Uterus (tissue), 4 donors: ENCODE data around the gene ZNF740. TPM values are rescaled to one million over a fixed set of nuclear protein-coding genes. Genes with fewer than 3 reads are reported as not detected.

ENCODE experiments used
- DNase-seq, 2 donors: peaks; one replicate each; pipeline ENCODE4 v3.0.0-alpha.2; 2019 to 2020
- H3K27ac ChIP-seq, 2 donors: fragments of 200-600 bp; sonication (generic); 1 replicate in 1 of 2; 2 replicates in 1 of 2; pipeline ENCODE4 v1.5.1; 2016 to 2018
- H3K27me3 ChIP-seq, 2 donors: fragments of 200-600 bp; sonication (generic); one replicate each; pipeline ENCODE4 v1.5.1; 2018 to 2019; ENCODE audit warnings: control low read depth in 1 of 2
- H3K36me3 ChIP-seq, 2 donors: fragments of 200-600 bp; sonication (generic); one replicate each; pipeline ENCODE4 v1.5.1; 2019; ENCODE audit warnings: control low read depth in 1 of 2
- H3K4me1 ChIP-seq, 2 donors: fragments of 200-600 bp; sonication (generic); one replicate each; pipeline ENCODE4 v1.5.1; 2018 to 2019; ENCODE audit warnings: control low read depth in 1 of 2
- H3K4me3 ChIP-seq, 2 donors: fragments of 200-600 bp; sonication (generic); 1 replicate in 1 of 2; 2 replicates in 1 of 2; pipeline ENCODE4 v1.5.1; 2018 to 2019; ENCODE audit warnings: mild to moderate bottlenecking in 1 of 2
- H3K9me3 ChIP-seq, 2 donors: fragments of 200-600 bp; sonication (generic); one replicate each; pipeline ENCODE4 v1.5.1; 2019; ENCODE audit warnings: control low read depth in 1 of 2
- CTCF ChIP-seq, 4 experiments: fragments of 200-600 bp in 2 of 4; fragments of 450-650 bp in 2 of 4; sonication (generic) in 2 of 4; IDR thresholded peaks; one replicate each; pipeline ENCODE4 v1.5.1; 2016 to 2019; ENCODE audit warnings: antibody characterized with exemption in 4 of 4, mild to moderate bottlenecking in 2 of 4, moderate library complexity in 1 of 4
- POLR2A ChIP-seq, 2 donors: fragments of 450-650 bp; IDR thresholded peaks; one replicate each; pipeline ENCODE4 v1.6.1; 2016; ENCODE audit warnings: antibody characterized with exemption in 2 of 2, mild to moderate bottlenecking in 1 of 2, moderate library complexity in 1 of 2
- intact Hi-C: fragments of 100-400 bp; cut with DNase I; formaldehyde crosslinking; loops from one replicate; pipeline ENCODE4 v1.15.1; 2023; ENCODE audit warnings: low total_unique reads
- total RNA-seq, 4 donors: library from RNA; depleted of rRNA in 3 of 4; stranded (reverse); fragments of >200 nt in 3 of 4; gene quantifications; one replicate each; pipeline versions ENCODE4 v1.1.0 to v1.2.4, GENCODE V29; 2014 to 2023
- donor health status: DM: yes; HTN: yes; CAD: no.

Gene ZNF740
- total RNA-seq, 4 donors from 2014 or later = 7.7 to 55.5 (median 25.9) TPM

- no peaks in the 10 kb centered on the region for H3K27me3 ChIP-seq
- intact Hi-C loops = no loop called here
- DNase-seq = no peak
- no peak overlapping the region for H3K4me3 ChIP-seq
- H3K27ac ChIP-seq = peak overlapping the region in 1 of 2 donors; percentile 90
- no peaks in the 10 kb centered on the region for H3K9me3 ChIP-seq
- no peak for TF ChIP-seq POLR2A (IDR thresholded peaks at IDR 0.05)
- no peaks in the 10 kb centered on the region for H3K36me3 ChIP-seq
- peaks cover 0 to 14% of the 10 kb centered on the region in 2 donors for H3K4me1 ChIP-seq
These were observed 49.8 kb downstream of the ZNF740 start for GRCh38 chr12:53230108-53230845.

GRCh38 chr12:53231671-53231920 is 51.1 kb downstream of the ZNF740 start:
- intact Hi-C loops = no loop called here
- Histone ChIP-seq H3K9me3 (no peaks in the 10 kb centered on the region), H3K4me1 (peaks cover 0 to 14% of the 10 kb centered on the region in 2 donors), H3K27me3 (no peaks in the 10 kb centered on the region), H3K27ac (peak overlapping the region; percentile 89 to 90), H3K36me3 (no peaks in the 10 kb centered on the region), H3K4me3 (peak overlapping the region; percentile 56 to 58)
- no peak for DNase-seq
- no peak for TF ChIP-seq CTCF (IDR thresholded peaks at IDR 0.05)
- TF ChIP-seq POLR2A (IDR thresholded peaks at IDR 0.05) = peak in 1 of 2 donors; percentile 21

- Histone ChIP-seq H3K27me3 (no peaks in the 10 kb centered on the region), H3K36me3 (no peaks in the 10 kb centered on the region), H3K27ac (peak within 1 kb of the TSS; percentile 89 to 90), H3K4me3 (peak within 1 kb of the TSS; percentile 56 to 58), H3K4me1 (peaks cover 0 to 14% of the 10 kb centered on the region in 2 donors), H3K9me3 (no peaks in the 10 kb centered on the region)
- TF ChIP-seq POLR2A (IDR thresholded peaks at IDR 0.05) = peak in 1 of 2 donors; percentile 11
- TF ChIP-seq CTCF (IDR thresholded peaks at IDR 0.05) = no peak
- intact Hi-C loops = no loop called here
- DNase-seq = peak; percentile 66 to 70
These were observed 51.6 kb downstream of the ZNF740 start, which contains the start of gene RARG for GRCh38 chr12:53231921-53232645. Gene RARG, minus strand, starts transcription at chr12:53232209. Its CDS starts 4,664 bp downstream, at chr12:53227545.

GRCh38 chr12:53232646-53233461 is 52.3 kb downstream of the ZNF740 start:
- Histone ChIP-seq H3K9me3 (no peaks in the 10 kb centered on the region), H3K27ac (peak overlapping the region; percentile 89 to 90), H3K4me3 (peak overlapping the region; percentile 56 to 58), H3K36me3 (no peaks in the 10 kb centered on the region), H3K27me3 (no peaks in the 10 kb centered on the region), H3K4me1 (peaks cover 0 to 14% of the 10 kb centered on the region in 2 donors)
- intact Hi-C loops = no loop called here
- DNase-seq = no peak
- TF ChIP-seq POLR2A (IDR thresholded peaks at IDR 0.05) (no peak), CTCF (IDR thresholded peaks at IDR 0.05) (no peak)

- no peaks in the 10 kb centered on the region for H3K9me3 ChIP-seq
- peaks cover 0 to 14% of the 10 kb centered on the region in 2 donors for H3K4me1 ChIP-seq
- H3K27ac ChIP-seq = peak overlapping the region; percentile 89 to 90
- no peaks in the 10 kb centered on the region for H3K27me3 ChIP-seq
- intact Hi-C loops = no loop called here
- H3K36me3 ChIP-seq = no peaks in the 10 kb centered on the region
- DNase-seq = no peak
- H3K4me3 ChIP-seq = no peak overlapping the region
- no peak for TF ChIP-seq CTCF (IDR thresholded peaks at IDR 0.05)
These were observed 53.2 kb downstream of the ZNF740 start for GRCh38 chr12:53233671-53234121.
